Endothelial cell of umbilical vein (primary cell): ENCODE measurements around the gene CACNG5.

Experiments
- EZH2 ChIP-seq: IDR thresholded peaks from 2 replicates; pipeline ENCODE4 v1.6.1; 2012; ENCODE audit warnings: borderline replicate concordance, low read depth, mild to moderate bottlenecking, moderate library complexity, low read length, inconsistent platforms; ENCODE audit not compliant: severe bottlenecking
- FOS ChIP-seq: IDR thresholded peaks from 2 replicates; pipeline ENCODE4 v1.6.1; 2011; ENCODE audit warnings: mild to moderate bottlenecking, low read length, moderate library complexity, borderline replicate concordance; ENCODE audit not compliant: insufficient read depth
- GATA2 ChIP-seq: IDR thresholded peaks from 2 replicates; pipeline ENCODE4 v1.7.0; 2011; ENCODE audit warnings: low read depth, mild to moderate bottlenecking, moderate library complexity, mixed read lengths, low read length; ENCODE audit not compliant: insufficient read length, insufficient read depth
- JUN ChIP-seq: IDR thresholded peaks from 2 replicates; pipeline ENCODE4 v1.6.1; 2011; ENCODE audit warnings: borderline replicate concordance, low read depth; ENCODE audit not compliant: insufficient read length, insufficient read depth
- MAX ChIP-seq: IDR thresholded peaks from 2 replicates; pipeline ENCODE4 v1.6.1; 2011; ENCODE audit not compliant: insufficient read depth, insufficient read length
- MYC ChIP-seq: IDR thresholded peaks from one replicate; pipeline ENCODE4 v1.6.1; 2011; ENCODE audit warnings: mild to moderate bottlenecking, low read depth, low read length
- POLR2A ChIP-seq: IDR thresholded peaks from 2 replicates; pipeline ENCODE4 v1.6.1; 2012; ENCODE audit warnings: low read depth, mild to moderate bottlenecking, control low read depth, low read length
- POLR2AphosphoS5 ChIP-seq: IDR thresholded peaks from 2 replicates; pipeline ENCODE4 v1.6.1; 2012; ENCODE audit warnings: low read depth, mild to moderate bottlenecking, control low read depth, low read length, moderate library complexity; ENCODE audit not compliant: insufficient read depth
- TF ChIP-seq, protein P1 (sequence below), 2 donors: IDR thresholded peaks; 1 replicate in 1 of 2; 2 replicates in 1 of 2; pipeline ENCODE4 v1.5.1; 2011; ENCODE audit warnings: low read length in 2 of 2, mild to moderate bottlenecking in 2 of 2, moderate library complexity in 2 of 2, control low read depth in 1 of 2, inconsistent platforms in 1 of 2, low read depth in 1 of 2; ENCODE audit not compliant: insufficient read depth in 1 of 2; ENCODE audit errors: extremely low read depth in 1 of 2

DNA sequence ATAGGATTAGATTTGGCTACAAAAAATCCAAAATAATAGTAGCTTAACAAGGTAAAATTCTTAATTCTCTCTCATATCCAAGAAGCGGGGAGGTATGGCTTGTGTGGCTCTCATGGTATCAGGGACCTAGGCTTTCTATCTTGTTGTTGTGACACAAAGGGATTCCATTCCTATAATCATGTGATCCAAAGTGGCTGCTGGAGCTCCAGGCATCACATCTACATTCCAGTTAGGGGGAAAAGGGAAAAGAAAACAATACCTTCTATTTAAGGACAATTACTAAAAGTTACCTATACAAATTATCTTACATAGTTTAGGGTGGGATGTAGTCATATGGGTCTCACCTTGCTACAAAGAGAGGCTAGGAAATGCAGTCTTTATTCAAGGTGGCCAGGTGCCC is 82.0 kb downstream of the CACNG5 start:
- TF ChIP-seq, protein P1, sequence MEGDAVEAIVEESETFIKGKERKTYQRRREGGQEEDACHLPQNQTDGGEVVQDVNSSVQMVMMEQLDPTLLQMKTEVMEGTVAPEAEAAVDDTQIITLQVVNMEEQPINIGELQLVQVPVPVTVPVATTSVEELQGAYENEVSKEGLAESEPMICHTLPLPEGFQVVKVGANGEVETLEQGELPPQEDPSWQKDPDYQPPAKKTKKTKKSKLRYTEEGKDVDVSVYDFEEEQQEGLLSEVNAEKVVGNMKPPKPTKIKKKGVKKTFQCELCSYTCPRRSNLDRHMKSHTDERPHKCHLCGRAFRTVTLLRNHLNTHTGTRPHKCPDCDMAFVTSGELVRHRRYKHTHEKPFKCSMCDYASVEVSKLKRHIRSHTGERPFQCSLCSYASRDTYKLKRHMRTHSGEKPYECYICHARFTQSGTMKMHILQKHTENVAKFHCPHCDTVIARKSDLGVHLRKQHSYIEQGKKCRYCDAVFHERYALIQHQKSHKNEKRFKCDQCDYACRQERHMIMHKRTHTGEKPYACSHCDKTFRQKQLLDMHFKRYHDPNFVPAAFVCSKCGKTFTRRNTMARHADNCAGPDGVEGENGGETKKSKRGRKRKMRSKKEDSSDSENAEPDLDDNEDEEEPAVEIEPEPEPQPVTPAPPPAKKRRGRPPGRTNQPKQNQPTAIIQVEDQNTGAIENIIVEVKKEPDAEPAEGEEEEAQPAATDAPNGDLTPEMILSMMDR (IDR thresholded peaks at IDR 0.05; ENCODE audit: extremely low read depth in 1 of 2, insufficient read depth in 1 of 2, low read depth in 1 of 2, low read length in 2 of 2) = no peak
- TF ChIP-seq FOS (no peak), MYC (no peak), JUN (no peak), POLR2A (no peak), EZH2 (no peak), MAX (no peak), POLR2AphosphoS5 (no peak), GATA2 (no peak)
